NAMALWA (cell line): ENCODE results near the gene AMZ2.
"Not testable (repeated sequence)": the region's sequence is repeated elsewhere in the genome, so short reads cannot be mapped to it uniquely, and the experiment has no call there.

Source experiments
- DNase-seq: peaks from one replicate; pipeline ENCODE4 v3.0.0-alpha.2; 2015; ENCODE audit warnings: low spot score

AMZ2 gene

DNA sequence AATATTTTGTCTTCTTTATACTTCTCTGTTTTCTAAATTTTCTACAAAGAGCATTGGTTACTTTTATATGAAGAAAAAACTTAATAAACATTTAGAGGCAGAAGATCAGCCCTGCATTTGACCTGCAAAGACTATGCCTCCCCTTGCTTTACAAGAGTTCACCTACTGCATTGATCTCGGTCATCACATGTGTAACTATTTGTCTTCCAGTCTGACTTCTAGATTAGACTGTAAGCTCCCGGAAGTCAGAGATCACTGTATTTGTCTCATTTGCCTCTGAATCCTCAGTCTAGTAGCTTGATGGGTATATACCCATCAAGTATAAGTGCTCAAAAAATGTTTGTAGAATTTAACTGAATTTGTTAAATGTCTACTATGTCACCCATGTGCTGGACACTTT, 27.7 kb upstream of the AMZ2 start:
- not testable (repeated sequence) for DNase-seq

DNA sequence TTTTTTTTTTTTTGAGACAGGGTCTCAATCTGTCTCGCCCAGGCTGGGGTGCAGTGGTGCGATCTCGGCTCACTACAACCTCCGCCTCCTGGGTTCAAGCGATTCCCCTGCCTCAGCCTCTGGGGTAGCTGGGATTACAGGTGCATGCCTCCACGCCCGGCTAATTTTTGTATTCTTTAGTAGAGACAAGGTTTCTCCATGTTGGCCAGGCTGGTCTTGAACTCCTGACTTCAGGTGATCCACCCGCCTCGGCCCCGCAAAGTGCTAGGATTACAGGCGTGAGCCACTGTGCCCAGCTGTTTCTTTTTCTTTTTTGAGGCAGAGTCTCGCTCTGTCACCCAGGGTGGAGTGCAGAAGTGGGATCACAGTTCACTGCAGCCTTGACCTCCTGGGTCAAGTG, 27.1 kb upstream of the AMZ2 start:
- not testable (repeated sequence) for DNase-seq

DNA sequence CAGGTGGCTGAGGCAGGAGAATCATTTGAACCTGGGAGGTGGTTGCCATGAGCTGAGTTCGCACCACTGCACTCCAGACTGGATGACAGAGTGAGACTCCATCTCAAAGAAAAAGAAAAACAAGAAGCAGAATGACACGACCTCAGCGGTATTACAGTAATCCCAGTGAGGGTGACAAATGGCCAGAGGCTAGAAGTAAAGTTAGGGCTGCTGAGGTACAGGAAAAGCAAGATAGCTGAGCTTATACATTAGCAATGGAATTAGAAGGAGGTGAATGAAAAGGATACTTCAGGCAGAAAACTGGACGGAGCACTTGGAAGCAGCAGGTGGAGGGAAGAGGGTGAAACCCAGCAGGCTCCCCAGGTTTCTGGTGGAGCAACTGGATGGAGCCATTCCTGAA, 26.1 kb upstream of the AMZ2 start:
- no peak for DNase-seq

DNA sequence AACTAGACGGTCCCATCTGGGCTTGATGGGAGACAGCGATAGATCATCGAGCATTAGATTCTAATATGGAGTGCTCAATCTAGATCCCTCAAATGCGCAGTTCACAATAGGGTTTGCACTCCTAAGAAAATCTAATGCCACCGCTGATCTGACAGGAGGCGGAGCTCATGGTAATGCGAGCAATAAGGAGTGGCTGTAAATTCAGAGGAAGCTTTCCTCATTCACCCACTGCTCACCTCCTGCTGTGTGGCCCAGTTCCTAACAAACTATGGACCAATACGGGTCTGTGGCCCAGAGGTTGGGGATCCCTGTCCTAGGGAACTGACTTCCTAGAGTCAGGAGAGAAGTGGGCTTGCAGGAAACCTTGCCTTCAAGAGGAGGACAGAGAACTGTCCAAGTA, 25.2 kb upstream of the AMZ2 start:
- no peak for DNase-seq

DNA sequence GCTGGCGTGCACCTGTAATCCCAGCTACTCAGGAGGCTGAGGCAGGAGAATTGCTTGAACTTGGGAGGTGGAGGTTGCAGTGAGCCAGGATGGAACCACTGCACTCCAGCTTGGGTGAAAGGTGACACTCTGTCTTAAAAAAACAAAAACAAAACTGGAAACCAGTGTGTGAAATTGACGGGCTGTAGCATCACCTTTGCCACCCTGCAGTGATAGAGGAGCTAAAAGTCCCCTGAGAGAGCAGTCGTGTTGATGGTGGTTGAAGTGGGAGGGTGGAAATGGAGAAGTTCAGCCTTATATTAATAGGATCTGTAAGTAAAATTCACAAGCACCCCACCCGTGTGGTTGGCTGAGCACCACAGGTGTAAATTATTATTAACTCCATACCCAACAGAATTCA, 22.8 kb upstream of the AMZ2 start:
- DNase-seq: peak; percentile 58

DNA sequence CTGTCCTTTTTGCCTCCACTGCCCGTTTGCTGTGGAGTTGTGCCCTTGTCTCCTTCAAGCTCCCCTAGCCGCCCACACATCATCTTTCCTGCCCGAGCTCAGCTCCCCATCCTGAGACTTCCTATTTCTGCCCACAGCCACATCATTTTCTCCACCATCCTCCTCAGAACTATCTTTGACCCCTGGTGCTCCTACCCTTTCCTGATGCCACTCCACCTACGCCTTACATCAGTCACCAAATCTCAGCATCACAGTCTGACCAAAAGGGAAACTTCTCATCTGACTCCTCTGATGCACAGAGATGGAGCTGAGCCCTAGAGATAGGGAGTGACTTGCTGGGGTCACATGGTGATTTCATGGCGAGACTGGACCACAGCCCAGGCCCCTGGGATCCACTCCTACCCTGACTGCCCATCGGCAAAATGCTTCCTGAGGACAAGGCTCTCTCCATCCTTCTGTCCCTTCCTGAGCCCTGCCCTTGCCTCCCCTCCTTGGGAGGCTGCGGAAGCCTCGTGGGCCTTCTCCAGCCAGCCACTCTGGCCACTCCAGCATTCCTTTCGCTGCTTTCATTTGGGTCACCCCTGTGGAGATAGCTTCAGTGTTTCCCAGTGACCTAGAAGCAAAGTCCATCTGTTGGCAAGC, 19.7 kb upstream of the AMZ2 start:
- not testable (repeated sequence) for DNase-seq

DNA sequence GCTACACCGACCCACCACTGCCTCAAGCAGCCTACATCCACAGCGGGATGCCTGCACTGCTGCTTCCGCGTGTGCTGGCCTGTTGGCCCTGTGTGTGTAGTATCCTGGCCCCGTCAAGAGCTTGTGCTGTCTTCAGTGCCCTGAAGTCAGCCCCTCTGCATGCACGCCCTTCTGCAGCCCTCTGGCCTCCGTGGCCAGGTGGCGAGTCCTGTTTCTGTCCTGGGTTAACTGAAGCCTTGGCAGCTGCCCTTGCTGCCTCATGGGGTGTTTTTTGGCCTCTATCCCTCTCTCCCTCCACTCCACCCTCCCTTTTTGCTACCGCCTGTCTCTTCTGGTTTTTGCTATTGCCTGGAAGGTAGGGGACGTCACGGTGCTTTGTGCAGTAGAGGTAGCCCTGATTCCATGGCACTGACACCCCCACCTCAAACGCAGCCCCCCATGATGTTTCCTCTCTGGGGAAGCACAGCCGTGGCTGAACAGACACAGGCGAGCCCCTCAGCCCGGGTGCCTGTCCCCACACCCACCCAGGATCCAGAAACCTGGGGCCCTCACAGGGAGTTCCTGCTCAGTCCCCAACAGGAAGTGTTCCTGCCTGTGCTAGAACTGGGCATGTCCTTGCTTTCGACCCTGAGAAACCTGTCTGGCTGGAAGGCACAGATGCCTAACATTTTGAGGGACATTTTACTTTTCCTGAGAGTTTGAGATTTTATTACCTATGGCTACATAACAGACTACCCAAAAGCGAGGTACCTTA, 18.8 kb upstream of the AMZ2 start:
- DNase-seq: no peak

DNA sequence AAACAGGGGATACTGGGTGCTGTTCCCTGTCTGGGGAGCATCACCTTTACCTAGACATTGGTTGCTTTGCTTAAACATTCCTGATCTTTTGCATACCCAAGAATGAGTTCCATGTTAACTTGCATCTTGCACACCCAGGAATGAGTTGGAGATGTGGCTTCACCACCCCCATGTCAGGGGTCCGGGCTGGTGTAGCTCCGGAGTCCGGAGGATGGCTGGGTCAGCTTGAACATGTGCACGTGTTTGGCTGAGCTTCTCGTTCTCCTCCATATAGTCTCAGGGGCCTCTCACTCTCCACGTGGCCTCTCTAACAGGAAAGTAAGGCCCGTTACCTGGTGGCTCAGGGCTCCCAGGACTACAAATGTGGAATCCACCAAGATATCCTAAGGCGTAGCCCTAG, 18.2 kb upstream of the AMZ2 start:
- DNase-seq: no peak

DNA sequence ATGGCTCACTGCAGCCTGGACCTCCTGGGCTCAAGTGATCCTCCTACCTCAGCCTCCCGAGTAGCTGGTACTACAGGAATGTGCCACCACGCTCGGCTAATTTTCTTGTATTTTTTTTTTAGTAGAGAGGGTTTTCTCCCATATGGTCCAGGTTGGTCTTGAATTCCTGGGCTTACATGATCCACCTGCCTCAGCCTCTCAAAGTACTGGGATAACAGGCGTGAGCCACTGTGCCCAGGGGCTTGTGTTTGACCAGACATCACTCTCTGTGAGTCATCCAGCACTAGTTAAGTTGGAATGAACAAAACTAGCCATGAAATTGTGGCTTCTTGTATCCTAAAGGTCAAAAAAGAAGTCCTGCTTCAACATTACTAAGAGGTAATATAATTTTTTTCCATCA, 16.7 kb upstream of the AMZ2 start:
- DNase-seq: not testable (repeated sequence)

DNA sequence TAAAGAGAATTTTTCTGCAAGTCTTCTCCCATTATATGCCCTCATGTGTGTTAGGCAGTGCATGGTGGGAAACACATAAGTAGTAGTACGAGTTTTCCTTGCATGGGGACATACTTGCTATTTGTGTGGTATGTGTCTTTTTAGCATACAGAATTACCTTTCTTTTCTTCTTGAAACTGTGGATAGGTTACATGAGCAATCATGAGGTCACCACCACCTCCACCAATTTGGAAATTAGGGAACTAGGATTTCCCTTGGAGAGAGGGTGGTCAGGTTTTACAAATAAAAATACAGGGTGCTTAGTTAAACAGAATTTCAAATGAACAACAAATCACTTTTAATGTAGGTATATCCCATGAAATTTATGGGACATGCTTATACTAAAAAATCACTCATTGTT, 16.3 kb upstream of the AMZ2 start:
- DNase-seq: no peak

DNA sequence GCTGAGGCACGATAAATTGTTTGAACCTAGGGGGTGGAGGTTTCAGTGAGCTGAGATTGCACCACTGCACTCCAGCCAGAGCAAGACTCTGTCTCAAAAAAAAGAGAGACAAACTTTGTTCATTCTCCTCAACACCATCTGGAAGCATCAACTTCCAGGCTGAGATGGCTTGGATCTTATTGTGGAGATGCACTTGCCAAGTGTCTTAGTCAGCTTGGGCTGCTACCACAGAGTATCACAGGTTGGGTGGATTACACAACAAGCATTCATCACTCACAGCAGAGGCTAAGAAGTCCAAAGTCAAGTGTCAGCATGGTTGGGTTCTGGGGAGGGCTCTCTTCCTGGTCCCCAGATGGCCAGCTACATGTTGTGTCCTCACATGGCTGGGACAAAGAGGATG, 15.1 kb upstream of the AMZ2 start:
- DNase-seq: not testable (repeated sequence)

DNA sequence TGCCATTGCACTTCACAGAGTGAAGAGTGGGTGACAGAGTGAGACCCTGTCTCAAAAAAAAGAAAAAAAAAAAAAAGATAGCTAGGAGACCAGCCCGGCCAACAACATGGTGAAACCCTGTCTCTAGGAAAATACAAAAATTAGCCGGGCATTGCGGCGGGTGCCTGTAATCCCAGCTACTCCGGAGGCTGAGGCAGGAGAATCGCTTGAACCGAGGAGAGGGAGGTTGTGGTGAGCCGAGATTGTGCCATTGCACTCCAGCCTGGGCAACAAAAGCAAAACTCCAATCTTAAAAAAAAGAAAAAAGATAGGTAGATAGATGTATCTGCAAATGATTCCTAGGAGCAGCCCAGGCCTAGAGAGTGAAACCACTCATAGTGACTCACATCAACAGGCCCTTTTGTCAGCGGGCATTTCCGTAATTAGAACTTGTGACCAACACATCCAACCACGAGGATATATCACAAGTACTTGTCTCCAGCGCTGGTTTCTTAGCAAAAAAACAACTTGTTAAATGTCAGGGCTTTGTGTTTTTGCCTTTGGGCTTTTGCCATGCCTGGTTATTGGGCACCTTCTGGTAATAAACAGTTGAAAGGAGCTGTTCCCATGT, 13.0 kb upstream of the AMZ2 start:
- peak; percentile 61 for DNase-seq

DNA sequence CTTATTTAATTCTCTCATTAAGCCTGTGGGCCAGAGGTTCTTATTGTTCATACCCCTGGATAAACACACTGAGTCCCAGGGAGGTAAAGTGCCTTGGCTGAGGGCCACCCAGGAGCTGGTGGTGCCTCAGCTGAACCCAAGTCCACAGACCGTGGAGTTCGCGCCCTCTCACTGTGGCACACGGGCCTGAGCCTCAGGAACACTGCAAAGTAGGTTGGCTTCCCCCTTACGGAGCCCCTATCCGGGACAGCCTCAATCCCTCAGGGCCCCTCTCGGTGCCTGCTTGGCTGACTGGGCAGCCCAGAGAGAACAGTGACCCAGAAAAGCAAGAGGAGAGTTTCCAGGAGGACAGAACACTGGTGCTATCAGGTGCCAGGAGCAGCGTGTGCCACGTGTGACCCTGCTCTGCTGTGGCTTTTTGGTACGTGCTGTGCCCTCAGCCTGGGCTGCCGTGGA, 12.5 kb upstream of the AMZ2 start:
- not testable (repeated sequence) for DNase-seq

DNA sequence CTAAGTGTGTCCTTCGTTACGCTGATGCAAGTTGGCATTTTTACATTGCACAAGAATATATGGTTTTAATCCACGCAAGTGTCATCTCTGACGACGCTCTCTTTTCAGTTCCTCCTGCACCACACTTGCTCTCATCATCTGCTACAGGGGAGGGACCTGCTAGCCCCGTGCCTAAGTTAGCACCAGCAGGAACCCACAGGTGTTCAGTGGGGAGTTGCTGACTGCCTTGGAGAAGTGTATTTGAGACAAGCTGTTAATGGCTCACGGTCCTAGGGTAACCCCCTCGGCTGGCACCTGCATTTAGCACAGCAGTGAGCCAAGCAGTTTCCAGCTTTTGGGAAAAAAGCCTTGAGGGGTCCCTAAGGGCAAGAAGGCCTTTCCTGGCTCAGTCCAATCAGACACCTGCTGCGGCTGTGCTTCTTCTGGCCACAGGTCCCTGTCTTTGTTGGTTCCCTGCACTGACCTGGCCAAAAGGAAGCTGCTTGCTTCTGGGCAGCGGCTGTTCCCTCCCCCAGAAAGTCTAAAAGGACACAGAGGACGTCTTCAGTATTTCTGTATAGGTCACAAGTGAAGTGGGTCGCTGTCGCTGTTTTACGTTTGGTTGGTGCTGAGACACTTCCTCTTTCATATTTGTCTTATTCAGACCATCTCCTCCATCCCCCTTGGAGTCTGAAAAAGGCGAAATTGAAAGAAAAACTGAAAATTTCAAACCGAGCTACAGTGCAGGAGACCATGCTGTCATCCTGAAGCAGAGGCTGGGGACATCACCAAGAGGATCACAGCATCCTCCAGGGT, 10.3 kb upstream of the AMZ2 start:
- peak; percentile 96 for DNase-seq

DNA sequence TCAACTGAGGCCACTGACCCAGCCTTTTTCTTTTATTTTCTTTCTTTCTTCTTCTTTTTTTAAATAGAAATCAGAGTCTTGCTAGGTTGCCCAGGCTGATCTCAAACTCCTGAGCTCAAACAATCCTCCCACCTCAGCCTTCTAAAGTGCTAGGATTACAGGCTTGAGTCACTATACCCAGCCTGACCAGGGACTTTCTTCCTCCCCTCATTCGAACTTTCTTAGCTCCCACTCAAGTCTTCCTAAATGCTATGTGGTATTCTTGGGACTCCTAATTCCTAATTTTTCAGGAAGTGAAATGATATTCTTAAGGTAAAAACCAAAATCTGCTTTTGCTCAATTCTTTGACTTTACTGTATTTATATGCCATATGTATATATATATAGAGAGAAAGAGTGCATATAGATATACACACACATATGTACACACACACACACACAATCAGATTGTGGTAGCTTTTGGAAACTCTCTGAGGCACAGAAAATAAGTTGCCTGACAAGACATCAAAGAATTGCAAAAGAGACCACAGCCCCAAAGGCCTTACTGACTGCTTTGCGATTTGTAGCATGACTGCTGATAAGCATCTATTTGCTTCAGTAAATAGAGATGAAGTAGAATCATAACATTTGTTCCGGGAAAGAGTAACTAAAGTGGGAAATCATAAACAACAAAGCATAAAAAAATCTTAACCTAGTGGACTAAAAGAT, 9.5 kb upstream of the AMZ2 start:
- peak; percentile 43 for DNase-seq

DNA sequence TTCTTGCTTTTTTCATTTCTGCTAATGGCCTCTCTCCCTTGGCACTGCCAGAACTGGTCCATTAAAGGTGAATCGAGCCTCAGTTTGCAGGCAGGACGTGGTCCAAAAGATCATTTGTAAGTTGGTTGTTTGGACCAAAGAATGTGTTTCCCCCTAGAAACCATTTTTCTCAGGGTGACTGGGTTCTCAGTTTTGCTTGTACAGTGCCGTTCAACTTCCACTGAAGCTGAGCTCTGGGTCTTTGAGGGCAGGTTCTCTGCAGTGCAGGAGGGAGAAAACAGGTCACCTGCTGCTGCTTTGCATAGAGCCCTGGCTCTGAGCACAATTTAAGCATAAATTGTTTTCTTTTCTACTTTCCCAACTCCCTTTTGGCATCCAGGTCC, 9.0 kb upstream of the AMZ2 start:
- DNase-seq: no peak

DNA sequence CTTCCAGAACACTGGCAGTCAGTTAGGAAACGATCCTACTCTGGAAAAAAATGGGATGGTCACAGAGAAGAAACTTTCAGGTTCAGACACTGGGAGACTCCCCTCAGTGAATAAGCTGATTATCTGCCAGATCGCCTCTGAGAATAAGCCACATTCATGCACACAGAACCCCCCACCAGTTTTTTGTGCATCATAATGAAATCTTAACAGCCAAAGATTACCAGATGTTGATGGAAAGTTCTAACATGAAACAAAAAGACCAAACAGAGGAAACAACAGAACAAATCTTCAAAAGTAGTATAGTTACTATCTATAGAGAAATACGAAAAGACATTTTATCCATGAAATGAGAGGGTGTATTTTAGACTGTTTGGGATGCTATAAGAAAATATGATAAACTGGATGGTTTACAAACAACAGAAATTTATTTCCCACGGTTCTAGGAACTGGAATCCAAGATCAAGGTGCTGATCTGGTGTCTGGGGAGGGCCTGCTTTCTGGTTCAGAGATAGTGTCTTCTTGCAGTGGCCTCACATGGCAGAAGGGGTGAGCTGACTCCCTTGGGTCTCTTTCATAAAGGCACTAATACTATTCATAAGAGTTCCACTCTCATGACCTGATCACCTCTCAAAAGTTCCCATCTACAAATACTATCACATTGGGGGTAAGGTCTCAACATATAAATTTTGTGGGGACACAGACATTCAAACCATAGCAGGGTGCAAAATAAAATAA, 8.0 kb upstream of the AMZ2 start:
- no peak for DNase-seq

DNA sequence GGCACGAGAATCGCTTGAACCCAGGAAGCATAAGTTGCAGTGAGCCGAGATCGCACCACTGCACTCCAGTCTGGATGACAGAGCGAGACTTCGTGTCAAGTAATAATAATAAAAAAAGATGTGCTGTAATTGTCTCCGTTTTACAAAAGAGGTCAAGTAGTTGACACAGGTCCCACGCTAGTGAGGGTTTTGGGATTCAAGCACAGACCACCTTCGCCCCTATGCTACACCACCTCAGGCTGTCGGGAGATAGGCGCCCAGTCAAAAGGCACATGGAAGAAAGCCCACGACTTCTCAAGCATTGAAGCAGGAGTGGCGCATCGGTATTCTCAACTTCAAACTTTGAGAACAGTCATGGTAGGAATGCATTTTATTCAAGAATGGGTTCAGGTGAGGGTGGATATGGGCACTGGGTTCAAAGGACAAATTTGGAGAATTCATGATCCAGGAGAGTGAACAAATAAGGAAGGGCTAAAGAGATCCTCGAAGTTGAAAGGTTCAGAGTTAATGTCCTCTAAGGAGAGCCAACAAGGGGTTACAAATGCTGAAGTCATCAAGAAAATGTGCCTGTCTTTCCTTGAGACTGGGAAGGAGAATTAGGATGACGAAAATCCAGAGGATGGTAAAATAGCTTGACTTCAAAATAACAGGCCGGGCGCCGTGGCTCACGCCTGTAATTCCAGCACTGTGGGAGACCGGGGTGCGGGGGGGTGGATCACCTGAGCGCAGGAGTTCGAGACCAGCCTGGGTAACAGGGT, 1.4 kb upstream of the AMZ2 start:
- no peak for DNase-seq

DNA sequence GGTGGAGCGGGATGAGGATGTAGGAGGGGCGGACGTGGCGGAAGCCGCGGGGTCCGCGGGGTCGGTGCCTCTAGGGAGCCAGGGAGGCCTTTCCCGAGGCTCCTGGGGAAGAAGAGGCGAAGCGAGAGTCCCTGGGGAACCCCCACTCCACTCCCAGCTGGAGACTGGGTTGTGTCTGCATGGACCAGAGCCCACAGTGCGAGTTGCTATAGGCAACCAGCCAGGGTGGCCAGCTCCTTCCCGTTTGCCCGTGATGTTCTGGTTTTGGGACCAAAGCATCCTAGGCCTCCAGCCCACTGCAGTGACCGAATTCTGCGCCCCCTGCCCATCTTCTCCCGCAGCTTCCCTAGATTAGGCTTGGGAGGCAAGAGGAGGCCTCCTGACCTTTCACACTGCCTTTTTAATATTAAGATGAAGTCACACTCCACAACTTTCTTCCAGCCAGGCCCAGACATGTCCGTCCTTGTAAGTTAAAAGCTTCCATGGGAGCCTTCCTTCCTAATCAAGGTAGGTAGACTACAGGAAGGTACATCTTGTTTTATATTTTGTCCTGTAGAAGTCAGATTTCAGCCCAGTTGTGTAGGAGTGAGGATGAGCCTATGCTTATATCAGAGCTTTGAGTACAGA, 469 bp downstream of the AMZ2 start:
- peak; percentile 37 for DNase-seq

DNA sequence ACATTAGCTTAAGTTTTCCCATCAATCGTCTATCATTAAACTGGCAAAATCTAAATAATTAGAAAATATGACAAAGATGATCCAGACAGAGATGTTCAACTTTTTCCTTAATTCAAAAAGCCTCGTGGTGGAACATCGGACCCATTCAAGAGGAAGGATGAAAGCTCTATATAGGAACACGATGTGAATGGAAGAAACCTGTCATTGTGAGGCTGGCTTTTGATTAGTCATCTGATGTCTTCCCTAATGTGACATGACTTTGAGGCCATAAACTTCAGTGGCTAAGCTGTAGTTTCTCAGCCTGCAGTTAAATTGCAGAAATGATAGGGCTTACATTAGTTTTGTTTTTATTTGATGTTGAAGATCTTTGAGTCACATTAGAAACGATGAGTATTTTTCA, 1.0 kb downstream of the AMZ2 start:
- DNase-seq: peak; percentile 47
